CD1c-positive myeloid dendritic cell (primary cell): Measurements from ENCODE around the gene HINFP.

Source experiments
- DNase-seq: peaks from one replicate; pipeline ENCODE4 v3.0.0-alpha.2; 2016; ENCODE audit errors: extremely low spot score

Gene HINFP, protein sequence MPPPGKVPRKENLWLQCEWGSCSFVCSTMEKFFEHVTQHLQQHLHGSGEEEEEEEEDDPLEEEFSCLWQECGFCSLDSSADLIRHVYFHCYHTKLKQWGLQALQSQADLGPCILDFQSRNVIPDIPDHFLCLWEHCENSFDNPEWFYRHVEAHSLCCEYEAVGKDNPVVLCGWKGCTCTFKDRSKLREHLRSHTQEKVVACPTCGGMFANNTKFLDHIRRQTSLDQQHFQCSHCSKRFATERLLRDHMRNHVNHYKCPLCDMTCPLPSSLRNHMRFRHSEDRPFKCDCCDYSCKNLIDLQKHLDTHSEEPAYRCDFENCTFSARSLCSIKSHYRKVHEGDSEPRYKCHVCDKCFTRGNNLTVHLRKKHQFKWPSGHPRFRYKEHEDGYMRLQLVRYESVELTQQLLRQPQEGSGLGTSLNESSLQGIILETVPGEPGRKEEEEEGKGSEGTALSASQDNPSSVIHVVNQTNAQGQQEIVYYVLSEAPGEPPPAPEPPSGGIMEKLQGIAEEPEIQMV

GRCh38 chr11:119121008-119121810, at the start of gene HINFP:
Gene HINFP, plus strand, starts transcription at chr11:119121580. Its CDS starts 5,365 bp downstream, at chr11:119126945.
- peak; percentile 99 for DNase-seq

- DNase-seq = no peak
These were observed 43.5 kb upstream of the HINFP start for GRCh38 chr11:119077839-119078238.

GRCh38 chr11:119078675-119079420, 42.5 kb upstream of the HINFP start:
- no peak for DNase-seq

DNA sequence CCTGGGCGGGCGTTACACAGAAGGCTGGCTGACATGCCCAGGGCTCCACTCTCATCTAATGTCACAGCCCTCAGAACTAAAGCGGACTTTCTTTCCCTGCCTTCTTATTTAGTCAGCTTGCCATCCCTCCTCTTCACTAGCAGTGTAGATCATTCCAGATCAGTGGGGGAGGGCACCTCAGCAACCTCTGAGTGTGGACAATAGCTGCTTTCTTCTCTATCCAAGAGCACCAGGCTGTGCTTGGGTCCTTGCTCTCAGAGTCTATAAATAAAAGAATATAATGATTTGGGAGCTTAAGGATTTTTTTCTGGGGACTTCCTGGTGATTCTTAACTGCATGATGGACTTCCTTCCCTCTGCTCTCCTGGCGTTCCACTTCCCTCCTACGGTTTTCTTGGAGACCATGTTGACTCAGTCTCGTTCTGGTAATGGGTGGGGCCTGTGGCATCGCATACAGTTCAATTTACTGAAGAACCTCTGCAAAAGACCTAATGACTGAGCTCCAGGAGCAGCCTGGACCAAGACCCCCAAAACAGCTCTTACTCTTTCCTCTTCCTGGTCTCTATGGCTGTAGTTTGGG, 39.6 kb upstream of the HINFP start:
- DNase-seq = peak; percentile 64

DNA sequence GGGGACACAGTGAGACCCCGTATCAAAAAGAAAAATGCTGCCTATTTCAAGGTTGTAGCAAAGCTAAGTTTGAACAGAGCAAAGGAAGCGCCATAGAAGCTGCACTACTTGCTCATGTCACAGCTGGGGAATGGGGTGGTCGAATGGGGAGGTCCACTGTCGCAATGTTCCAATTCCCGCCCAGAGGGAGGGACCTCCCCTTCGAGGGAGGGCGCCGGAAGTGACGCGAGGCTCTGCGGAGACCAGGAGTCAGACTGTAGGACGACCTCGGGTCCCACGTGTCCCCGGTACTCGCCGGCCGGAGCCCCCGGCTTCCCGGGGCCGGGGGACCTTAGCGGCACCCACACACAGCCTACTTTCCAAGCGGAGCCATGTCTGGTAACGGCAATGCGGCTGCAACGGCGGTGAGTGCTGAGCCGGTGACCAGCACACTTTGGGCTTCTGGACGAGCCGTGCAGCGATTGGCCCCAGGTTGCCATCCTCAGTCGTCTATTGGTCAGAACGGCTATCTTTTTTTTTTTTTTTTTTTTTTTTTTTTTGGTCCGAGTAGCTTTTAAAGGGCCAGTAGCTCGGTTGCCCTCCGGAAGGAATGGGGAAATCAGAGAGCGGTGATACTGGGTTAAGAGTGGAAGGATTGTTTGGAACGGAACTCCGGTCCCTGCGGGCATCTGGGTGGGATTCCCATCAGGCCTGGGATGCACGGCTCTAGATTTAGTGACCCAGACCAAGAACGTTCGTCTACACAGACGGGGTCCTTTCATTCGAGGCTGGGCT, 36.5 kb upstream of the HINFP start, which contains the start of gene HMBS:
Gene HMBS, plus strand, starts transcription at position 219 of the 774 bp plus-strand sequence. Its CDS starts 153 bp downstream, at position 372.
- DNase-seq = peak; percentile 97

GRCh38 chr11:119085437-119085847, 35.9 kb upstream of the HINFP start:
- DNase-seq = no peak

- DNase-seq = no peak
These were observed 34.3 kb upstream of the HINFP start for GRCh38 chr11:119087123-119087522.

DNA sequence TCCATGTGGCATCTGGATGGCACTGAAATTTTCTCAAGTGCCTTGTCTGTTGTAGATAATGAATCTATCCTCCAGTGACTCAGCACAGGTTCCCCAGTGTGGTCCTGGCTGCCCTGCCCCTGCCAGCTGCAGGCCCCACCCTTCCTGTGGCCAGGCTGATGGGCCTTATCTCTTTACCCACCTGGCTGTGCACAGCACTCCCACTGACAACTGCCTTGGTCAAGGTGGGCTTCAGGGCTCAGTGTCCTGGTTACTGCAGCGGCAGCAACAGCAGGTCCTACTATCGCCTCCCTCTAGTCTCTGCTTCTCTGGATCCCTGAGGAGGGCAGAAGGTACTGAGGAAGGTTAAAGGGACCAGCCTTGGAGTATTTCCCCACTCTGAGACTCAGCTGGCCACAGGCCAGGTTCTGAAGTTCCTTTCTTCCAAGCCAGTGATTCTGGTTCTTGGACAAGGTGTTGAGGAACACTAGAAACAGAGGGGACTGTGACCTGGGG, 33.6 kb upstream of the HINFP start:
- no peak for DNase-seq

GRCh38 chr11:119088406-119088805, 33.0 kb upstream of the HINFP start:
- DNase-seq = no peak

GRCh38 chr11:119089319-119089718, 32.1 kb upstream of the HINFP start:
- no peak for DNase-seq

GRCh38 chr11:119091178-119091577, 30.2 kb upstream of the HINFP start:
- no peak for DNase-seq

DNA sequence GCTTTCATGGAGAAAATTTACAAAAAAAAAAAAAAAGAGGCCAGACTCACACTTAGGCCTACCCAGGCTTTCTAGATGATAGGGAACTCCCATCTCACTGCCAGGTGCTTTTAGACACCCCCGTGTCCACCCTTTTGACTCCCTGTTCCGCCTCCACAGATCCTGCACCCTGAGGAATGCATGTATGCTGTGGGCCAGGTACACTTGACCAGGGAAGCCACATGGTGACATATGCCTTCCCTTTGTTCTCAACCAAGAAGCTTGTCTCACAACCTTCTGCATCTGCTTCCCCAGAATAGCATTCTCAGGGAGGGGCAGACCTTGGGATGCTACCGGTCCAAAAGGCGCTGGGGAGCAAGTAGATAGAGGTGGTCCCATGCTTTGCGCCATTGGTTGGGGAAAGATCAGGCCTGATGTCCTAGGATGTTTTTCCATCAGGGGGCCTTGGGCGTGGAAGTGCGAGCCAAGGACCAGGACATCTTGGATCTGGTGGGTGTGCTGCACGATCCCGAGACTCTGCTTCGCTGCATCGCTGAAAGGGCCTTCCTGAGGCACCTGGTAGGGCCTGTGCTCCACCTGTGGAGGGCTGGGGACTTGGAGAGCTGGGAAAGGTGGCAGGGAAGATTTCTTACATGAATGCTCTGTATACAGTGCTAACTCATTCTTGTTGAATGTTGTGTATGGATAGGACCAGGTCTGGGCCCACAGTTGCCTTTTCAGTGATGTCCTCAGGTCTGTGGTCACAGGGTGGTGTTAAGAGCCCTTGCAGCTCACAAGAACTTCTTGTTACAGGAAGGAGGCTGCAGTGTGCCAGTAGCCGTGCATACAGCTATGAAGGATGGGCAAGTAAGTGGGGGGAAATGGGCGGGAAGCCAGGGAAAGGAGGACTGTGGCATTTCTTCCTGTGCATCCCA, 29.2 kb upstream of the HINFP start:
- DNase-seq = no peak

DNA sequence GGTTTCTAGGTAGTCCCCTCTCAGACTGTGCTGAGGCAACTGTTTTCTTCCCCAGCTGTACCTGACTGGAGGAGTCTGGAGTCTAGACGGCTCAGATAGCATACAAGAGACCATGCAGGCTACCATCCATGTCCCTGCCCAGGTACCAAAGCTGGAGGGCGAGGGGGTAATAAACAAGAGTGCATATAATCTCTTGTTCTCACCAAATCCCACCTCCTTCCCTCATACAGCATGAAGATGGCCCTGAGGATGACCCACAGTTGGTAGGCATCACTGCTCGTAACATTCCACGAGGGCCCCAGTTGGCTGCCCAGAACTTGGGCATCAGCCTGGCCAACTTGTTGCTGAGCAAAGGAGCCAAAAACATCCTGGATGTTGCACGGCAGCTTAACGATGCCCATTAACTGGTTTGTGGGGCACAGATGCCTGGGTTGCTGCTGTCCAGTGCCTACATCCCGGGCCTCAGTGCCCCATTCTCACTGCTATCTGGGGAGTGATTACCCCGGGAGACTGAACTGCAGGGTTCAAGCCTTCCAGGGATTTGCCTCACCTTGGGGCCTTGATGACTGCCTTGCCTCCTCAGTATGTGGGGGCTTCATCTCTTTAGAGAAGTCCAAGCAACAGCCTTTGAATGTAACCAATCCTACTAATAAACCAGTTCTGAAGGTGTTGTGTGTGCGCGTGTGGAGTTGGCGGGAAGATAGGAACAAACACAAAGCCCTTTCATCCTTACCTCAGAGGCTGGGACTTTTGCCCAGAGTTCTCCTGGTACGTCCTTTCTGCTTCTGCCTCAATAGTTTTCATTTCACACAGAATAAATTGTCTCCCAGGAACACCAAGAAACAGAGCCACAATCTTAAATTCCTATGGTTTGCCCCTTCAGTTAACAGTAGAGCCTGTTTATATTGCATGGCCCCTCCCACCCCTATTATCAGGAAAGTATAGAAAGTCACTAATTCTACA, 28.2 kb upstream of the HINFP start:
- no peak for DNase-seq

DNA sequence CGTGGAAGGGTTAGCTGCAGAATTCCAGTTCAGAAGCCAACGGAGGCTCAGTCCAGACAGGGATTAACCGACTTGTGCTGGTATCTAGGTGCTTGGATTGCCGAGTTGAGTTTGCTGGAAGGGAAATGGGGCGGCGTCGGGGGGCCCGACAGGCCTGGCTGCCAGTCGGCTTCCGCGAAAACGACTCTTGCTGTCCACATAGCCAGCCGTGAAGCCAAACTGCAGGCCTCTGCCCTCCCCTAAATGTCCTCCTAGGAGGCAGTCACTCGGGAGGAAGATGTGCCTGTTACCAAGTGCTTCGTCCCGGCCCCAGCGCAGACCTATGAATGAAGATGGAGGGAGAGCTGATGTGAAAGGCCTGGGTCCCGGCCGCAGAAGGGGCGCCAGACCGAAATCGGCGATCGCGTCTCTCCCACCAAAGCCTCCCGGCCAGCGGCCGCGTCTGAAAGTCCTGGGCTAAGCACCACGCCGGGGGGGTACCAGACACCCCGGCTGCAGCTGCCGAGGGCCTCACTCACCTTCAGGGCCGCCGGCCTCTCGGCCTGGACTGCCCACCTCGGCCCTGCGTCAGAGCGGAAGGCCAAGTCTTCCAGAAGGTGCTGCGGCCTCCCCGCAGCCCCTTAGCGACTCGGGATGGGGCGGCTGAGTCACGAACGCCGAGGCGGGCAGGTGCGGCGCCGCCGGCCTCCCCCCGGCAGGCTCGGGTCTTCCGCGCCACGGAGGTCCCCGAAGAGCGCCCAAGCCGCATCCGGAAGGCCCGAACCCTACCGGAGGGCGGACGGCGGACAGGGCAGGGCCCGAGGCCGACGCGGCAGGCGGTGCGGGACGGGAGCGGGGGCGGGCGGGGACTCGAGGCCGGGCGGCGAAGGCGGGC, 27.2 kb upstream of the HINFP start:
- DNase-seq = peak; percentile 15

- DNase-seq = peak; percentile 85
These were observed 26.6 kb upstream of the HINFP start for GRCh38 chr11:119094816-119095065.

- peak; percentile 100 for DNase-seq
These were observed 26.1 kb upstream of the HINFP start for GRCh38 chr11:119095066-119095880.

DNA sequence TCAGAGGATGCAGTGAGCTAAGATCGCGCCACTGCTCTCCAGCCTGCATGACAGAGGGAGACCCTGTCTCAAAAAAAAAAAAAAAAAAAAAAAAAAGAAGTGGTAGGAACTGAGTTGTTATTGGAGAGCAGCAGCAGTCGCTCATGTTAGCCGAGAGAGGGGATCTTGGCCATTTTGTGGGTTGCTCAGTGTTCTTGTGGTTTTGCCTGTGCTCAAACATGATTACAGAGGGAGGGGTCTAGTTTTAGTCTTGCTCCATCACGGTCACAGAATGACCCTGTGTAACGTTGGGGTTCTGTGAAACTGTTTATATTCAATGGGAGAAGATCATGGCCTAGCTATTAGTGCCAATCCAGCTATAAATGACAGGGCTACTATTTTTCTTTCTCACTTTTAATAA, 21.7 kb upstream of the HINFP start:
- DNase-seq = no peak
